B cell (primary cell): ENCODE measurements around the gene SFMBT1.

Experiments used
- CTCF ChIP-seq: fragments of 200-600 bp; IDR thresholded peaks from one replicate; pipeline ENCODE4 v1.8.0; 2022; ENCODE audit warnings: antibody characterized with exemption, mild to moderate bottlenecking
- EZH2 ChIP-seq: IDR thresholded peaks from 2 replicates; pipeline ENCODE4 v1.6.1; 2012; ENCODE audit warnings: borderline replicate concordance, low read depth, mild to moderate bottlenecking, moderate library complexity, low read length; ENCODE audit not compliant: insufficient read depth, poor library complexity, severe bottlenecking

GRCh38 chr3:52871761-52872160 lies 174.1 kb downstream of the SFMBT1 start:
- TF ChIP-seq CTCF (no peak), EZH2 (no peak)
